Endometrial microvascular endothelial cells (primary cell): ENCODE results near the gene TTC24. TPM values are rescaled to one million over a fixed set of nuclear protein-coding genes. Genes with fewer than 3 reads are reported as not detected.
"Not testable (repeated sequence)": the region's sequence is repeated elsewhere in the genome, so short reads cannot be mapped to it uniquely, and the experiment has no call there.

Experiments used
- in situ Hi-C: cut with HindIII; loops from 2 replicates; pipeline ENCODE4 v1.10.0; 2017; ENCODE audit warnings: low sequenced_read_pairs, low pct_unique_long_range_greater_than_20kb; ENCODE audit errors: inconsistent ontology term
- total RNA-seq: library from RNA; depleted of rRNA; stranded (reverse); fragments of >200 nt; gene quantifications from one replicate; pipeline ENCODE4 v1.2.3, GENCODE V29; 2015; ENCODE audit errors: inconsistent ontology term

TTC24 gene
- total RNA-seq, 1 donor from 2014 or later: not detected

DNA sequence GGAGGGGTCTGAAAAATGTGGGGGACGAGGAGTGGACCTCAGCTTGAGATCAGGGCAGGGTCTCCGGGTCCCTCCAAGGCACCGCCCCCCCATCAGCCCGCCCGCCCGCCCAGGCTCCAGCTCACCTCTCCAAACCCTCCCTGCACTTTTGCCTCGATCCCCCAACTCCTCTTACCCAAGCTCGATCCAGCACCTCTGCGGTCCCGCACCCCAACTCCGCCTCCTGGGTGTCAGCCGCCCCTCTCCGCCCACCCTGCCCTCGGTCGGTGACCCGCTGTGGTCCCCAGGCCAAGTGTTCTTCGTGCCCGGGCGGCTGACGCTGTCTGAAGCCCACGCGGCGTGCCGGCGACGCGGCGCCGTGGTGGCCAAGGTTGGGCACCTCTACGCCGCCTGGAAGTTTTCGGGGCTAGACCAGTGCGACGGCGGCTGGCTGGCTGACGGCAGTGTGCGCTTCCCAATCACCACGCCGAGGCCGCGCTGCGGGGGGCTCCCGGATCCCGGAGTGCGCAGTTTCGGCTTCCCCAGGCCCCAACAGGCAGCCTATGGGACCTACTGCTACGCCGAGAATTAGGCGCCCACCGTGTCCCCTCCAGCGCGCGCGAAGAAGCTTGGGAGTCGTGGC, 45.4 kb downstream of the TTC24 start:
- in situ Hi-C loops: no loop called here

DNA sequence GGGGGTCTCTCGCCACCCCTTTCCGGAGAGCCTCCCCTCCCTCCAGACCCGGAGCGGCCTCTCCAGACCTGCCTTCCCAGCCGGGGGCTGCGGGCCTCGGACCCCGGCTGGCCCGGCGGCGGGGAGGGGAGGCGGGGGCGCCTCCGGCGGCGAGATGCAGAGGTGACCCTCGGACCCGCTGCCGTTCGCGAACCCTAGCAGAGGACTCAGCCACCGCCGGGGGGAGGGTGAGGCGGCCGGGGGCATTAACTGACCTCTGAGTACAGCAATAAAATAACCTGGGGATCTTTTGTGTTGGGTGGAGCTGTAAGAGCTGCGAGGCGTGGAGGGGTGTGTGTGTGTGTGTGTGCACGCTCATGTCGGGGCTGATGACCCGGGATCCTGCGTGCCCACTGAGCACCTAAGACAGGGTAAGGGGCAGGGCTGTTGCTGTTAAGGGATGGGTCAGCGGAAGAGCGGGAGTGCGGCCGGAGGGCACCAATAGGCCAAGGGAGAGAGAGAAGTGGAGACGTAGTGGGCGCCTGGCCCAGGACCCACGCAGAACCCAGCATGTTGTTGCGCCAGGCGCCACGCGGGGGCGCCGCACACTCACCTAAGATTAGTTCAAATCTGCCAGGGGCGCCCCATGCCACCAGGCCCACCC, 46.0 kb downstream of the TTC24 start:
- in situ Hi-C loops: no loop called here

DNA sequence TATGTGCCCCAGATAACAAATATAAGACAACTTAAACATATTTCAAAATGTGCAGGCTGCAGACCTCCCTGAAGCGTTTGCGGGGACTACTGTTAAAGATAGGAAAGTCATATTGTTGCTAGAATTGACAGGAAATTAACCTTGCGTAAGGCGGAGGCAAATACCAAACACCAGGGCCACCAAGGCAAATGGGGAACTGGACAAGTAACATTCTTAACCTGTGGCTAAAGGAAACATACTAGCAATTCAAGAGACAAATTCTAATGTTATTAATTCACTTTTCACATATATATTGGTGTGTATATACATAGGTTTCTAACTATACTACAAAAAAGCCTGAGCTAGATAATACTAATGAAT, 46.5 kb downstream of the TTC24 start:
- in situ Hi-C loops: no loop called here

DNA sequence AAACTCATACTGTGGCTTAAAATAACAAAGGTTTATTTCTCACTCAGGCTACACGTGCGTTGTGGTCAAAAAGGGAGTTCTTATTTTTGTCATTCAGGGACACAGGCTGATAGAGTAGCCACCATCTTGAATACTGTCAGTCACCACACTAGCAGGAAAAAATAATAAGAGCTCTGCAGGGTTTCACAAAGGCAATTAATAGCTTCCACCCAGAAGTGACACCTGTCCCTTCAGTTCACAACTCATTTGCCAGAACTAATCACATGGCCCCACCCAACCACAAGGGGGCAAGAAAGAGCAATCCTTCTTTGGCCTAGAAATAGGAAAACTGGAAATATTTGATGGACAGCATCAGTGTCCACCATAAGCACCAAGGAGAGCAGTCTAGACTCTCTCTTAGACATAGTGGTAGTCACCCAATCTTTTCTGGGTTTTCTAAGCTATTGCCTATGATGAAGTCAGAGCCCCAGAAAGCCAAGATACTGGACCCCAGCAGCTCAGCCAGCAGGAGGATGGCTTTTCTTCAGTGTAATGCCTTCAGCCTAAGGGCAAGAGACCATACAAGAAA, 47.9 kb downstream of the TTC24 start:
- in situ Hi-C loops: no loop called here

DNA sequence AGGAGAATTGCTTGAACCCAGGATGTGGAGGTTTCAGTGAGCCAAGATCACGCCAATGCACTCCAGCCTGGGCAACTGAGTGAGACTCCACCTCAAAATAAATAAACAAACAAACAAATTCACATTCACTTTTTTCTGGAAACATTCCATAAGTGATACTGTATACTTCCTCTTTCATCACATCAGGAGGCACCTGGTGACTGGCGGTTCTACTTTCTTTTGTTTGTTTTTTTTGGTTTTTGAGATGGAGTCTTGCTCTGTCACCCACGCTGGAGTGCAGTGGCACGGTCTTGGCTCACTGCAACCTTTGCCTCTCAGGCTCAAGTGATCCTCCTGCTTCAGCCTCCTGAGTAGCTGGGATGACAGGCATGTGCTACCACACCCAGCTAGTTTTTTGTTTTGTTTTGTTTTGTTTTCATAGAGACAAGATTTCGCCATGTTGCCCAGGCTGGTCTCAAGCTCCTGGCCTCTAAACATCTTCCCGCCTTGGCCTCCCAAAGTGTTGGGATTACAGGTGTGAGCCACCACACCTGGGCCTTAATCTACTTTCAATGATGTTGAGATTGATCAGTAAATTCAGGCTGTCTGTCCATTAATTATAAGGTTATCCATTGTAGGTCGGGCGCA, 50.4 kb downstream of the TTC24 start:
- in situ Hi-C loops: no loop called here

DNA sequence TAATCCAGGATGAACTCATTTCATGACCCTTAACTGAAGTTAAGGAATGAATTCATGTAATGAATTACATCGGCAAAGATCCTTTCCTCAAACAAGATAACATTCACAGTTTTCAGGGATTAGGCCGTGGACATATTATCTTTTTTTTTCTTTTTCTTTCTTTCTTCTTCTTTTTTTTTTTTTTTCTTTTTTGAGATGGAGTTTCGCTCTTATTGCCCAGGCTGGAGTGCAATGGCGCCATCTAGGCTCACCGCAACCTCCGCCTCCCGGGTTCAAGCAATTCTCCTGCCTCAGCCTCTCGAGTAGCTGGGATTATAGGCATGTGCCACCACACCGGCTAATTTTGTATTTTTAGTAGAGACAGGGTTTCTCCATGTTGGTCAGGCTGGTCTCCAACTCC, 51.6 kb downstream of the TTC24 start:
- in situ Hi-C loops: not testable (repeated sequence)

DNA sequence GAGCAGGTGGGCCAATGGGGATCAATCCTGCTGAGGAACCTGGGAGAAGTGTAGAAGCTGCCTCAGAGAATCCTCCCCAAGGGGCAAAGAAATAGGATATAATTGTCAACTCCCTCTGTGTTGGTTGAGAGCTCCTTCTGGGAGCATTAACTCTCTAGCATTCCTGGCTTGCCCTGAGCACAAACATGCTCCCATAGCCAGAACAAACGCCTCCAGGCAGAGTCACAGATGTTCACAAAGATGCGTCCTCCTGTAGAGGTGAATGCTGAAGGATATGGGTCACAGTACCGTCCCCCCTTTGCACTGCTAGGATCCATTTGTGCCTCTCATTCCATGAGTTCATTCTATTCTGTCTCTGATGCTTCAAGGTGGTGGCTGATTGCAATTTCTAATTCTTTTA, 52.8 kb downstream of the TTC24 start:
- in situ Hi-C loops: no loop called here

Other genes starting within 250 kb of the TTC24 start
- 570 TPM for gene CCT3, start 241.4 kb upstream of the TTC24 start, total RNA-seq
- not detected for gene TSACC, start 241.2 kb upstream of the TTC24 start, total RNA-seq
- not detected for gene RHBG, start 210.5 kb upstream of the TTC24 start, total RNA-seq
- gene MEF2D, start 78.9 kb upstream of the TTC24 start, total RNA-seq: 53.5 TPM
- 39.4 TPM for gene IQGAP3, start 7.2 kb upstream of the TTC24 start, total RNA-seq
- 92.0 TPM for gene NAXE, start 12.1 kb downstream of the TTC24 start, total RNA-seq
- gene GPATCH4, start 21.8 kb downstream of the TTC24 start, total RNA-seq: 12.9 TPM
- gene HAPLN2, start 39.7 kb downstream of the TTC24 start, total RNA-seq: not detected
- gene BCAN, start 62.4 kb downstream of the TTC24 start, total RNA-seq: not detected
- 239 TPM for gene NES, start 97.7 kb downstream of the TTC24 start, total RNA-seq
- gene CRABP2, start 125.9 kb downstream of the TTC24 start, total RNA-seq: not detected
- 3.1 TPM for gene METTL25B, start 148.7 kb downstream of the TTC24 start, total RNA-seq
- gene ISG20L2, start 149.0 kb downstream of the TTC24 start, total RNA-seq: 21.4 TPM
- 87.7 TPM for gene MRPL24, start 161.4 kb downstream of the TTC24 start, total RNA-seq
- gene HDGF, start 172.0 kb downstream of the TTC24 start, total RNA-seq: 299 TPM
- gene PRCC, start 187.8 kb downstream of the TTC24 start, total RNA-seq: 48.2 TPM
- 0.19 TPM for gene SH2D2A, start 237.1 kb downstream of the TTC24 start, total RNA-seq